Mesodermal cell (in vitro differentiated cells): ENCODE data around the gene LFNG.

Source experiments
- H3K27ac ChIP-seq: 2 replicates; pipeline ENCODE4 v1.7.0; 2013; ENCODE audit warnings: mild to moderate bottlenecking, low read depth, low read length, moderate library complexity; ENCODE audit not compliant: severe bottlenecking
- H3K36me3 ChIP-seq: 2 replicates; pipeline ENCODE4 v1.7.1; 2013; ENCODE audit warnings: mild to moderate bottlenecking, low read length, moderate library complexity; ENCODE audit not compliant: control insufficient read depth, insufficient read depth
- H3K4me1 ChIP-seq: one replicate; pipeline ENCODE4 v1.7.1; 2013; ENCODE audit warnings: mild to moderate bottlenecking, low read length; ENCODE audit not compliant: insufficient read depth, control insufficient read depth, poor library complexity, severe bottlenecking
- H3K4me3 ChIP-seq: 2 replicates; pipeline ENCODE4 v1.7.0; 2013; ENCODE audit warnings: low read length, control low read depth, mild to moderate bottlenecking; ENCODE audit not compliant: insufficient read depth, poor library complexity, severe bottlenecking; ENCODE audit errors: extremely low read depth
- H3K9me3 ChIP-seq: 2 replicates; pipeline ENCODE4 v1.7.1; 2013; ENCODE audit warnings: mild to moderate bottlenecking, low read length, moderate library complexity; ENCODE audit not compliant: control insufficient read depth
- WGBS, 2 experiments: methylation state at CpG; one replicate each; pipeline ENCODE4 v1.1.5; 2013; ENCODE audit warnings: missing lambda C conversion rate in 2 of 2; ENCODE audit not compliant: insufficient coverage in 2 of 2; 5-methylcytosine and 5-hydroxymethylcytosine counted together

LFNG gene

GRCh38 chr7:2504128-2504888 lies 15.3 kb upstream of the LFNG start:
- Histone ChIP-seq H3K36me3 (no peaks in the 10 kb centered on the region), H3K9me3 (no peaks in the 10 kb centered on the region), H3K27ac (no peak overlapping the region), H3K4me1 (peaks cover 13% of the 10 kb centered on the region), H3K4me3 (no peak overlapping the region)
- 85 to 86% methylated on average over 17 to 21 of the region's 21 CpGs for WGBS, 2 experiments

DNA sequence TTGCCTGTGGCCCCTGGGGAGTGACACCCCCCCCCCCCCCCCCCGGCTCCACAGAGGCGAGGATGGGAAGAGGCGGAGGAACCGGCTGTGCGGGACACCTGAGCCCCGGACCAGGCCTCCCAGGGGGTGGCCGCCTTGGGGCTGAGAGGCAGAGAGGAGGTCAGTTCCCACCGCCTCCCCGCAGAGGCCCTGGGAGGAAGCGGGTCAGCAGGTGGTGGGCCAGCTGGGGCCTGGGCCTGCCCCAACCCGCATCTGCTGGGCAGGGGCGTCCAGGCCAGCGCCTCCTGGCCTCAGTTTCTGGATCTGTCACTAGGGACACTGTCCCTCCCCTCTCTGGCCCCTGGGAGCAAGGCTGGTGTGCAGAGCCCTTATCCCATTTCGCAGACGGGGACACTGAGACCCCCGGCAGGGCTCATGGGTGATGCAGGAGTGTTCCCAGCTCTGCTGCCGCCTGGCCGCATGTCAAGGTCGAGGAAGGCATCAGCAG lies 14.6 kb upstream of the LFNG start:
- Histone ChIP-seq H3K36me3 (no peaks in the 10 kb centered on the region), H3K9me3 (no peaks in the 10 kb centered on the region), H3K4me3 (no peak overlapping the region), H3K4me1 (peaks cover 16% of the 10 kb centered on the region), H3K27ac (no peak overlapping the region)
- 81 to 82% methylated on average over 12 to 17 of the region's 19 CpGs for WGBS, 2 experiments

GRCh38 chr7:2505401-2505800 lies 14.2 kb upstream of the LFNG start:
- Histone ChIP-seq H3K9me3 (no peaks in the 10 kb centered on the region), H3K4me1 (peaks cover 16% of the 10 kb centered on the region), H3K4me3 (no peak overlapping the region), H3K27ac (no peak overlapping the region), H3K36me3 (no peaks in the 10 kb centered on the region)
- 93 to 97% methylated on average over 13 of the region's 14 CpGs for WGBS, 2 experiments

- H3K36me3 ChIP-seq: no peaks in the 10 kb centered on the region
- peaks cover 31% of the 10 kb centered on the region for H3K4me1 ChIP-seq
- H3K4me3 ChIP-seq: no peak overlapping the region
- WGBS, 2 experiments: 86 to 88% methylated on average over 24 to 25 of the region's 26 CpGs
- no peaks in the 10 kb centered on the region for H3K9me3 ChIP-seq
- no peak overlapping the region for H3K27ac ChIP-seq
These were observed 12.2 kb upstream of the LFNG start for GRCh38 chr7:2507208-2507916.

GRCh38 chr7:2507917-2508306 lies 11.7 kb upstream of the LFNG start:
- Histone ChIP-seq H3K27ac (no peak overlapping the region), H3K4me1 (peaks cover 31% of the 10 kb centered on the region), H3K36me3 (no peaks in the 10 kb centered on the region), H3K9me3 (no peaks in the 10 kb centered on the region), H3K4me3 (no peak overlapping the region)
- 99 to 100% methylated on average over 4 to 5 of the region's 6 CpGs for WGBS, 2 experiments

GRCh38 chr7:2508327-2509215 lies 11.0 kb upstream of the LFNG start:
- WGBS, 2 experiments: 86 to 87% methylated on average over 42 to 43 of the region's 43 CpGs
- Histone ChIP-seq H3K9me3 (no peaks in the 10 kb centered on the region), H3K36me3 (no peaks in the 10 kb centered on the region), H3K27ac (peak overlapping the region; percentile 49), H3K4me3 (no peak overlapping the region), H3K4me1 (peaks cover 31% of the 10 kb centered on the region)

DNA sequence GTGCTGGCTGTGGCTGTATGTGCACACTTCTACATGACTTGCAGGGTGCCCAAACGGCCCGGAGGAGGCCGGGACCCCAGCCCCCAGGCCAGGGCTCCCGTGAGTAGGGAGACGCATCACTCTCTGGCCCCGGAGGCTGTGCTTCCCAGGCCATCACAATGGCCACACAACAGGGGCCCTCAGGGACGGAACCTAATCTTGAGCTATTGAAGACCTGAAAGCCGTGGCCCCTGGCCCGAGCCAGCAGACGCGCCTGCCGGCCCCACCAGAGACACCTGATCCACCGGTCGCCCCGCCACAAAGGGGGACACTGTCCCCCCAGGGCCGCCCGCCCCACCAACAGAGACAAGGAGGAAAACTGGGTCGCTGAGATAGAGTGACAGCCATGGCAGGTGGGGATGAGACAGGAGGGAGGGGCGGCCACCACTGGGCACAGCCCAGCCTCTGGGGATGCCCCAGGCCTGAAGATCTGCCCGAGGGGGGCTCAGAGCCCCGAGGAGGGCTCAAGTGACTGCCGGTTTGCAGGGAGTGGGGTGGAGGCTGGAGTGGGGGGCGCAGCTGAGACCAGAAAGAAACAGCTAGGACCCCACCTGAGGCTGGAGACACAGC lies 10.2 kb upstream of the LFNG start:
- Histone ChIP-seq H3K27ac (no peak overlapping the region), H3K36me3 (no peaks in the 10 kb centered on the region)

GRCh38 chr7:2510130-2510776 lies 9.3 kb upstream of the LFNG start:
- Histone ChIP-seq H3K4me3 (no peak overlapping the region), H3K36me3 (no peaks in the 10 kb centered on the region), H3K9me3 (no peaks in the 10 kb centered on the region), H3K4me1 (peaks cover 31% of the 10 kb centered on the region), H3K27ac (no peak overlapping the region)
- 97% methylated on average over 11 to 13 of the region's 13 CpGs for WGBS, 2 experiments

More for the DNA sequence above, 10.2 kb upstream of the LFNG start:
- 81 to 83% methylated on average over 18 to 22 of the region's 23 CpGs for WGBS, 2 experiments
- Histone ChIP-seq H3K4me1 (peaks cover 31% of the 10 kb centered on the region), H3K4me3 (no peak overlapping the region), H3K9me3 (no peaks in the 10 kb centered on the region)

GRCh38 chr7:2510909-2511768 lies 8.4 kb upstream of the LFNG start:
- no peak overlapping the region for H3K27ac ChIP-seq
- no peaks in the 10 kb centered on the region for H3K36me3 ChIP-seq
- WGBS, 2 experiments: 74 to 83% methylated on average over 14 to 19 of the region's 27 CpGs
- H3K9me3 ChIP-seq: no peaks in the 10 kb centered on the region
- H3K4me1 ChIP-seq: peaks cover 33% of the 10 kb centered on the region
- no peak overlapping the region for H3K4me3 ChIP-seq
